ENCODE results near the gene UCP3.

The UCP3 gene

DNA sequence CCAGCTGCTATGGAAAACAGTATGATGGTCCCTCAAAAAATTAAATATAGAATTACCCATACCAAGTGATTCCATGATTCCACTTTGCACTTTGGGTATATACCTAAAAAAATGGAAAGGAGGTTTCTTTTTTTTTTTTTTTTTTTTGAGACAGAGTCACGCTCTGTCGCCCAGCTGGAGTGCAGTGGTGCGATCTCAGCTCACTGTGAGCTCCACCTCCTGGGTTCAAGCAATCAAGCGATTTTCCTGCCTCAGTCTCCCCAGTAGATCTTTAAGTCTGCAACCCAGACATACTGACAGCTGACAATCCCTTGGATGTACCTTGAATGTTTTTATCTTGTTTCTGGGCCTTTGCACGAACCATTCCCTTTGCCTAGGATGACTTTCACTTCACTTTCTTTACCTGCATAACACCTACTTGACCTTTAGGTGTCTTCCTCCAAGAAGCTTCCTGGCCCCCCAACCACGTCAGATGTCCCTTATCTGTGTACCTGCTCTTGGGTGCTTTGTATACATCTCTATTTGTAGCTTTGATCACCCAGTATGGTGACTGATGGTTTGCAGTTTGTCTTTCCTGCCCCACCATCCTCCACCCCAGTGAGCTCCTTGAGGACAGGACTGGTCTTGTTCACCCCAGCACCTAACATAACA lies 11.6 kb downstream of the UCP3 start:
- H3K4me3 ChIP-seq (ENCODE audit: insufficient read depth in 1 of 2, low read depth in 1 of 2, low read length in 2 of 2), result no peak overlapping the region
- H3K4me2 ChIP-seq (ENCODE audit: low read length, poor library complexity, severe bottlenecking), result no peak overlapping the region
- peaks cover 2% of the 10 kb centered on the region for H3K4me1 ChIP-seq (ENCODE audit: control insufficient read depth, insufficient read depth, low read depth, low read length)
- H2BK5ac ChIP-seq (ENCODE audit: low read depth, low read length, poor library complexity, severe bottlenecking), result no peak overlapping the region
- H3K27ac ChIP-seq (ENCODE audit: low read length, poor library complexity, severe bottlenecking), result no peak overlapping the region
- DNase-seq, result no peak
- H3K36me3 ChIP-seq (ENCODE audit: control insufficient read depth in 1 of 2, insufficient read depth in 2 of 2, low read depth in 1 of 2, low read length in 2 of 2), result peaks cover 4 to 9% of the 10 kb centered on the region in 2 experiments
- H2AK5ac ChIP-seq (ENCODE audit: low read length, severe bottlenecking), result no peak overlapping the region
- no peaks in the 10 kb centered on the region for H3K79me1 ChIP-seq (replicated peaks; ENCODE audit: low read length, poor library complexity, severe bottlenecking)
- H3K18ac ChIP-seq (ENCODE audit: low read depth in 1 of 2, low read length in 2 of 2), result no peak overlapping the region
- no peak overlapping the region for H2BK120ac ChIP-seq (ENCODE audit: low read depth, low read length)
- no peaks in the 10 kb centered on the region for H3K9me3 ChIP-seq (ENCODE audit: control insufficient read depth, low read length)
- H3K27me3 ChIP-seq (ENCODE audit: control insufficient read depth in 1 of 2, insufficient read depth in 1 of 2, low read length in 2 of 2), result peaks cover 0 to 4% of the 10 kb centered on the region in 2 experiments
- H2AFZ ChIP-seq (ENCODE audit: low read depth, low read length), result no peak overlapping the region
- no peak overlapping the region for H3K14ac ChIP-seq (ENCODE audit: low read length in 2 of 2)
- 85% methylated on average over 6 of the region's 6 CpGs for WGBS
- no peak overlapping the region for H4K91ac ChIP-seq (ENCODE audit: low read length)
- no peak overlapping the region for H3K4ac ChIP-seq (ENCODE audit: low read depth in 1 of 2, low read length in 2 of 2)
- no peak overlapping the region for H3K9ac ChIP-seq (ENCODE audit: low read length)
- H4K8ac ChIP-seq (ENCODE audit: low read length), result no peak overlapping the region
- no peak overlapping the region for H3K23ac ChIP-seq (ENCODE audit: low read length in 2 of 2)
- H2BK12ac ChIP-seq (ENCODE audit: low read length in 2 of 2), result no peak overlapping the region
- H2BK15ac ChIP-seq (ENCODE audit: low read depth, poor library complexity, severe bottlenecking), result no peak overlapping the region

DNA sequence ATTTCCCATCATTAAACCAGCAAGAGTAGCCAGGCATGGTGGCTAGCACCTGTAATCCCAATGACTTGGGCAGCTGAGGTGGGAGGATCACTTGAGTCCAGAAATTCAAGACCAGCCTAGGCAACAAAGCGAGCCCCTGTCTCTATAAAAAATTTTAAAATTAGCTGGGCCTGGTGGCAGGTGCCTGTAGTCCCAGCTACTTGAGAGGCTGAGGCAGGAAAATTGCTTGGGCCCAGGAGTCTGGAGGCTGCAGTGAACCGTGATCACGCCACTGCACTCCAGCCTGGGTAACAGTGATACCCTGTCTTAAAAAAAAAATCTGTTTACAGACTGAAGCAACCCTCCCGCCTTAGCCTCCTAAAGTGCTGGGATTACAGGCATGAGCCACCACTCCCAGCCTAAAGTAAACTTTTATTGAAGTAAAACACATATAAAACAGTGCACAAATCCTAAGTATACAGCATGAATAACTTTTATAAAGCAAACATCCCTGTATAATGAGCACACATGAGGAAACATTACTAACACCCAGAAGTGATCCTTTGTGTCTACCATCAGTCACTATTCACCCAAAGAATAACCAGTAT lies 12.6 kb downstream of the UCP3 start:
- H2BK12ac ChIP-seq (ENCODE audit: low read length in 2 of 2), result no peak overlapping the region
- no peak overlapping the region for H3K14ac ChIP-seq (ENCODE audit: low read length in 2 of 2)
- WGBS, result 83% methylated on average over 4 of the region's 4 CpGs
- H2BK120ac ChIP-seq (ENCODE audit: low read depth, low read length), result no peak overlapping the region
- peaks cover 0 to 4% of the 10 kb centered on the region in 2 experiments for H3K27me3 ChIP-seq (ENCODE audit: control insufficient read depth in 1 of 2, insufficient read depth in 1 of 2, low read length in 2 of 2)
- no peak overlapping the region for H2BK5ac ChIP-seq (ENCODE audit: low read depth, low read length, poor library complexity, severe bottlenecking)
- no peak overlapping the region for H4K91ac ChIP-seq (ENCODE audit: low read length)
- H3K9me3 ChIP-seq (ENCODE audit: control insufficient read depth, low read length), result no peaks in the 10 kb centered on the region
- H3K4me2 ChIP-seq (ENCODE audit: low read length, poor library complexity, severe bottlenecking), result no peak overlapping the region
- H4K8ac ChIP-seq (ENCODE audit: low read length), result no peak overlapping the region
- H2AFZ ChIP-seq (ENCODE audit: low read depth, low read length), result no peak overlapping the region
- no peak overlapping the region for H2AK5ac ChIP-seq (ENCODE audit: low read length, severe bottlenecking)
- no peak overlapping the region for H3K27ac ChIP-seq (ENCODE audit: low read length, poor library complexity, severe bottlenecking)
- no peak overlapping the region for H3K18ac ChIP-seq (ENCODE audit: low read depth in 1 of 2, low read length in 2 of 2)
- no peaks in the 10 kb centered on the region for H3K79me1 ChIP-seq (replicated peaks; ENCODE audit: low read length, poor library complexity, severe bottlenecking)
- no peak overlapping the region for H3K9ac ChIP-seq (ENCODE audit: low read length)
- no peak overlapping the region for H3K23ac ChIP-seq (ENCODE audit: low read length in 2 of 2)
- H3K4ac ChIP-seq (ENCODE audit: low read depth in 1 of 2, low read length in 2 of 2), result no peak overlapping the region
- H3K4me1 ChIP-seq (ENCODE audit: control insufficient read depth, insufficient read depth, low read depth, low read length), result peaks cover 2% of the 10 kb centered on the region
- H2BK15ac ChIP-seq (ENCODE audit: low read depth, poor library complexity, severe bottlenecking), result no peak overlapping the region
- H3K4me3 ChIP-seq (ENCODE audit: insufficient read depth in 1 of 2, low read depth in 1 of 2, low read length in 2 of 2), result no peak overlapping the region
- no peak for DNase-seq
- peaks cover 1 to 2% of the 10 kb centered on the region in 2 experiments for H3K36me3 ChIP-seq (ENCODE audit: control insufficient read depth in 1 of 2, insufficient read depth in 2 of 2, low read depth in 1 of 2, low read length in 2 of 2)

DNA sequence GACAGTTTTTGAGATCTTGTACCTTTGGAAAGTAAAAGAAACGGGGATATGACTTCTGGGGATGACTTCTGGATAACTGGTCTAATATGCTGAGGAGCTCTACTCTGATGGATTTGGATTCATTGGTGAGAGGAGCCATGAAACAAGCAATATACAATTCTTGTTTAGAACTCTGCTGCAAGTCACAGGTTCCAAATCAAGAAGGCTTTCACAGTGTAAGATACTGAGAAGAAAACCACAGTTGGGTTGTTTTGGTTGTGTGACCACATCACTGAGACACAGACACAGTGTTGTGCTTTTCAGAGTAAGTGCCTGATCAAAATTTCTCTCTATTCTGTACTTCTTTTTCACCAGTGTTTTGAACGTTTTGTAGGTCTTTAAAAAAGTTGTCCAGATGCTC lies 13.2 kb downstream of the UCP3 start:
- no peaks in the 10 kb centered on the region for H3K79me1 ChIP-seq (replicated peaks; ENCODE audit: low read length, poor library complexity, severe bottlenecking)
- no peak overlapping the region for H3K27ac ChIP-seq (ENCODE audit: low read length, poor library complexity, severe bottlenecking)
- peaks cover 2% of the 10 kb centered on the region for H3K4me1 ChIP-seq (ENCODE audit: control insufficient read depth, insufficient read depth, low read depth, low read length)
- 83% methylated on average over 2 of the region's 2 CpGs for WGBS
- no peak overlapping the region for H2AFZ ChIP-seq (ENCODE audit: low read depth, low read length)
- no peak for DNase-seq
- no peak overlapping the region for H3K23ac ChIP-seq (ENCODE audit: low read length in 2 of 2)
- no peak overlapping the region for H2BK120ac ChIP-seq (ENCODE audit: low read depth, low read length)
- no peak overlapping the region for H3K18ac ChIP-seq (ENCODE audit: low read depth in 1 of 2, low read length in 2 of 2)
- no peak overlapping the region for H2BK5ac ChIP-seq (ENCODE audit: low read depth, low read length, poor library complexity, severe bottlenecking)
- H3K9me3 ChIP-seq (ENCODE audit: control insufficient read depth, low read length), result no peaks in the 10 kb centered on the region
- no peak overlapping the region for H3K4me3 ChIP-seq (ENCODE audit: insufficient read depth in 1 of 2, low read depth in 1 of 2, low read length in 2 of 2)
- H3K36me3 ChIP-seq (ENCODE audit: control insufficient read depth in 1 of 2, insufficient read depth in 2 of 2, low read depth in 1 of 2, low read length in 2 of 2), result no peaks in the 10 kb centered on the region
- no peak overlapping the region for H4K8ac ChIP-seq (ENCODE audit: low read length)
- H3K9ac ChIP-seq (ENCODE audit: low read length), result no peak overlapping the region
- no peak overlapping the region for H2BK15ac ChIP-seq (ENCODE audit: low read depth, poor library complexity, severe bottlenecking)
- H3K14ac ChIP-seq (ENCODE audit: low read length in 2 of 2), result no peak overlapping the region
- H4K91ac ChIP-seq (ENCODE audit: low read length), result no peak overlapping the region
- no peak overlapping the region for H2BK12ac ChIP-seq (ENCODE audit: low read length in 2 of 2)
- H3K27me3 ChIP-seq (ENCODE audit: control insufficient read depth in 1 of 2, insufficient read depth in 1 of 2, low read length in 2 of 2), result peaks cover 0 to 4% of the 10 kb centered on the region in 2 experiments
- no peak overlapping the region for H3K4me2 ChIP-seq (ENCODE audit: low read length, poor library complexity, severe bottlenecking)
- no peak overlapping the region for H2AK5ac ChIP-seq (ENCODE audit: low read length, severe bottlenecking)
- no peak overlapping the region for H3K4ac ChIP-seq (ENCODE audit: low read depth in 1 of 2, low read length in 2 of 2)

DNA sequence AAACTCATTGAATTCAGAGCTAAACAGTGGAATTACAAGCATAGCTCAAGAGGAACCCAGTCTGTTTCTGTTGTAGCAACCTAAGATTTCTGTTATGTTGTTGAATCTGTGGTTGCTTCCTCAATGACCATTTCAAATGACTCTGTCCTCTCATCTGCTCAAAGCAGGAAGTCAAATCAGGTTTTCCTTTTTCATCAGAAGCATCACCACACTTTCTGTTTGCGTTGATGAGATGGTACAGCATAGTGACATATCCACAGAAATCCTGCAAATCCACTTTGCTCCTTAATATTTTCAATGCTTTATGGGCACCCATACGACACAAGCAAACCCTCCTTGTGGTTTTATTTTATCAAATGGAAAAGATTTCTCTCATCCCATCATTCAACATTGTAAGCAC lies 13.6 kb downstream of the UCP3 start:
- no peaks in the 10 kb centered on the region for H3K36me3 ChIP-seq (ENCODE audit: control insufficient read depth in 1 of 2, insufficient read depth in 2 of 2, low read depth in 1 of 2, low read length in 2 of 2)
- H3K27ac ChIP-seq (ENCODE audit: low read length, poor library complexity, severe bottlenecking), result no peak overlapping the region
- H3K4me1 ChIP-seq (ENCODE audit: control insufficient read depth, insufficient read depth, low read depth, low read length), result peaks cover 2% of the 10 kb centered on the region
- peaks cover 0 to 4% of the 10 kb centered on the region in 2 experiments for H3K27me3 ChIP-seq (ENCODE audit: control insufficient read depth in 1 of 2, insufficient read depth in 1 of 2, low read length in 2 of 2)
- H2BK12ac ChIP-seq (ENCODE audit: low read length in 2 of 2), result no peak overlapping the region
- no peak overlapping the region for H3K18ac ChIP-seq (ENCODE audit: low read depth in 1 of 2, low read length in 2 of 2)
- no peak overlapping the region for H2BK120ac ChIP-seq (ENCODE audit: low read depth, low read length)
- H2BK5ac ChIP-seq (ENCODE audit: low read depth, low read length, poor library complexity, severe bottlenecking), result no peak overlapping the region
- no peak overlapping the region for H3K4ac ChIP-seq (ENCODE audit: low read depth in 1 of 2, low read length in 2 of 2)
- no peak overlapping the region for H3K9ac ChIP-seq (ENCODE audit: low read length)
- no peak overlapping the region for H2BK15ac ChIP-seq (ENCODE audit: low read depth, poor library complexity, severe bottlenecking)
- no peak overlapping the region for H2AFZ ChIP-seq (ENCODE audit: low read depth, low read length)
- H3K4me2 ChIP-seq (ENCODE audit: low read length, poor library complexity, severe bottlenecking), result no peak overlapping the region
- DNase-seq, result peak; percentile 80
- H4K8ac ChIP-seq (ENCODE audit: low read length), result no peak overlapping the region
- no peaks in the 10 kb centered on the region for H3K9me3 ChIP-seq (ENCODE audit: control insufficient read depth, low read length)
- H4K91ac ChIP-seq (ENCODE audit: low read length), result no peak overlapping the region
- H3K23ac ChIP-seq (ENCODE audit: low read length in 2 of 2), result no peak overlapping the region
- H3K14ac ChIP-seq (ENCODE audit: low read length in 2 of 2), result no peak overlapping the region
- H3K4me3 ChIP-seq (ENCODE audit: insufficient read depth in 1 of 2, low read depth in 1 of 2, low read length in 2 of 2), result no peak overlapping the region
- WGBS, result 79% methylated on average over 1 of the region's 2 CpGs
- no peak overlapping the region for H2AK5ac ChIP-seq (ENCODE audit: low read length, severe bottlenecking)
- H3K79me1 ChIP-seq (replicated peaks; ENCODE audit: low read length, poor library complexity, severe bottlenecking), result no peaks in the 10 kb centered on the region

Data from mesenchymal stem cell (in vitro differentiated cells and primary cell).